ENCODE measurements around the gene NAA35.
"Not testable (repeated sequence)": the region's sequence is repeated elsewhere in the genome, so short reads cannot be mapped to it uniquely, and the experiment has no call there.

The NAA35 gene

GRCh38 chr9:85927076-85927475 lies 13.9 kb upstream of the NAA35 start:
- DNase-seq (ENCODE audit: low read depth), result no peak
- TF ChIP-seq, protein P1, sequence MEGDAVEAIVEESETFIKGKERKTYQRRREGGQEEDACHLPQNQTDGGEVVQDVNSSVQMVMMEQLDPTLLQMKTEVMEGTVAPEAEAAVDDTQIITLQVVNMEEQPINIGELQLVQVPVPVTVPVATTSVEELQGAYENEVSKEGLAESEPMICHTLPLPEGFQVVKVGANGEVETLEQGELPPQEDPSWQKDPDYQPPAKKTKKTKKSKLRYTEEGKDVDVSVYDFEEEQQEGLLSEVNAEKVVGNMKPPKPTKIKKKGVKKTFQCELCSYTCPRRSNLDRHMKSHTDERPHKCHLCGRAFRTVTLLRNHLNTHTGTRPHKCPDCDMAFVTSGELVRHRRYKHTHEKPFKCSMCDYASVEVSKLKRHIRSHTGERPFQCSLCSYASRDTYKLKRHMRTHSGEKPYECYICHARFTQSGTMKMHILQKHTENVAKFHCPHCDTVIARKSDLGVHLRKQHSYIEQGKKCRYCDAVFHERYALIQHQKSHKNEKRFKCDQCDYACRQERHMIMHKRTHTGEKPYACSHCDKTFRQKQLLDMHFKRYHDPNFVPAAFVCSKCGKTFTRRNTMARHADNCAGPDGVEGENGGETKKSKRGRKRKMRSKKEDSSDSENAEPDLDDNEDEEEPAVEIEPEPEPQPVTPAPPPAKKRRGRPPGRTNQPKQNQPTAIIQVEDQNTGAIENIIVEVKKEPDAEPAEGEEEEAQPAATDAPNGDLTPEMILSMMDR (IDR thresholded peaks at IDR 0.05; ENCODE audit: low read length, missing control alignments), result no peak
- H3K4me3 ChIP-seq (replicated peaks; ENCODE audit: low read depth, low read length), result no peak overlapping the region

- no peak for DNase-seq (ENCODE audit: low read depth)
- no peak overlapping the region for H3K4me3 ChIP-seq (replicated peaks; ENCODE audit: low read depth, low read length)
- TF ChIP-seq, protein P1 (IDR thresholded peaks at IDR 0.05; ENCODE audit: low read length, missing control alignments), result no peak
Measured at GRCh38 chr9:85931495-85931894, 9.5 kb upstream of the NAA35 start.

DNA sequence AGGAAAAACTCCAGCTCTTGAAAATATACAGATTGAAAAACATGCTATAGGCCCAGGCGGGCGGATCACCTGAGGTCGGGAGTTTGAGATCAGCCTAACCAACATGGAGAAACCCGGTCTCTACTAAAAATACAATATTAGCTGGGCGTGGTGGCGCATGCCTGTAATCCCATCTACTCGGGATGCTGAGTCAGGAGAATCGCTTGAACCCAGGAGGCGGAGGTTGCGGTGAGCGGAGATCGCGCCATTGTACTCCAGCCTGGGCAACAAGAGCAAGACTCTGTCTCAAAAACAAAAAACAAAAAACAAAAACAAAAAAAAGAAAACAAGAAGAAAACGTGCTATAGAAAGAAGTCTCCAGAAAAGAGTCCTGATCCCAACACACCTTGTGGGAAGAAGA lies 5.0 kb upstream of the NAA35 start:
- H3K4me3 ChIP-seq (replicated peaks; ENCODE audit: low read depth, low read length); DNase-seq (ENCODE audit: low read depth): not testable (repeated sequence)

DNA sequence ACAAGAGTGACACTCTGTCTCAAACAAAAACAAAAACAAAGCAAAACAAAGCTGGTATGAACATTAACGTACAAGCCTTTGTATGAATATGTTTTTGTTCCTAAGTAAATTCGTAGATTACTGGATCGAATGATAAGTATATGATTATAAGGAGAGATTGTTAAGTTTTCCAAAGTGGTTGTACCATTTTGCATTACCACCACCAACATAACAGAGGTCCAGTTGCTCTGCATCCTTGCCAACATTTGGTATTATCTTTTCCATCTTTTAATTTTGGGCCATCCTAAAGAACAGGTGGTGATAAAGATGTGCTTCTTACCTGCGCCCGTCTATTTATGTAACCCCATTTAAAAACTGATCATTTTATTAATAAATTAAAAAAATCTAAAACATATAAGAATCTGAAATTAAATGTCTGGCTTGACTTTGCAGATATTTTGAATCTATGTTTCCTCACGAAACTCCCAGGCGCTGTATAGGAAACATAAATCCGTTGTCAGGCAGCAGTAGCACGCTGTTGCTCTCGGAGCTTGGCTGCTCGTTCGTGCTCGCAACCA lies 593 bp upstream of the NAA35 start:
- no peak for DNase-seq (ENCODE audit: low read depth)
- peak overlapping the region; percentile 83 for H3K4me3 ChIP-seq (replicated peaks; ENCODE audit: low read depth, low read length)
- TF ChIP-seq, protein P1 (IDR thresholded peaks at IDR 0.05; ENCODE audit: low read length, missing control alignments), result no peak

DNA sequence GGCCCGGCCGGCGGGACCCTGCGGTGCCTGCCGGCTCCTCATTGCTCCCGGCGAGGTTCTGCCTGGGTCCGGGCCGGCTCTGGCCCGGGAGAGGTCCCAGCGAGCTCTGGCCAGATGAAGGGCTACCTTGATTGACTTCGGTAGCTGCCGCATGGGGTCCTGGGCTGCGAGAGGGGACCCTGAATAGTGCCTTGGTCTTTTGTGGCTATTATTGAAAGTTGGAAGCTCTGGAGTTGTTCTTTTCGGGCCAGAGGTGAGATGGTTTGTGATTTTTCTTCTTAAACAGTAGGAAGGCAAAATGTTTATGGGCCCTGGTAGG lies 635 bp downstream of the NAA35 start:
- H3K4me3 ChIP-seq (replicated peaks; ENCODE audit: low read depth, low read length), result peak overlapping the region; percentile 83
- DNase-seq (ENCODE audit: low read depth), result peak; percentile 8
- TF ChIP-seq, protein P1 (IDR thresholded peaks at IDR 0.05; ENCODE audit: low read length, missing control alignments), result no peak

DNA sequence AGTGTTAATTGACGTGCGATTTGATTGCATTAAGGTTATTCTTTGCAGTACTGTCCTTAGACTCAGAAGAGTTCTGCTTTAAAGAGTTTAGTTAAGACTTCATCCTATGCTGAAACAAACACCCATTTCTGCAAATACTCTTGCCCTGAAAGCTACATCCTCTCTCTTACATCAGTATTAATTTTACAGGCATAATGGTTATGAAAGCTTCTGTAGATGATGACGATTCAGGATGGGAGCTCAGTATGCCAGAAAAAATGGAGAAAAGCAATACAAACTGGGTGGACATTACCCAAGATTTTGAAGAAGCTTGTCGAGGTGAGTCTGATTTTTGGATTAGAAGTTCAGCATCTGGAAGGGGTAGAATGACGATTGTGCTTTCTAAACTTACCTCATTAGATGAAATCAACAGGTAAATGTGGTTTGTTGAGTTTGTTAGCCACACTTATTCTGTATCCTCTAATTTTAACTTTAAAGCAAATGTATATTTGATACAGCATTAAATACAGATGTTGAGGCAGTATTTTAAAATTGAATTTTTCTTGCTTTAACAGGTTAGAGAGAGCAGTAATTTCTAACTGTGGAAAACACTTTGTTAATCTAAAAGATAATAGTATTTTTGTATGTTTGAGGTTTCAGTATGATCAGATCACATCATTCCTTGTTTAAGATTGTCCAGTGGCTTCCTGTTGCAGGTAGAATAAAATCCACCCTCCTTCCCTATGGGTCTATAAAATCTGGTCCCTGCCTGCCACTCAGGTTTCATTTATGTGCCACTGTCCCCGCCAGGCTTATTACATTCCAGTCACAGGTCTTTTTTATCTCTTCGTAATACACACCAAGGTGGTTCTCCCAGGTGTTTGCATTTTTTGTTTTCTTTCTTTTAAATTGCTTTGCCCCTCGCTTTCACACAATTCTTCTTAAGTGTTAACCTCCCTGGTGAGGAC lies 1.3 kb downstream of the NAA35 start:
- TF ChIP-seq, protein P1 (IDR thresholded peaks at IDR 0.05; ENCODE audit: low read length, missing control alignments), result no peak
- peak overlapping the region; percentile 83 for H3K4me3 ChIP-seq (replicated peaks; ENCODE audit: low read depth, low read length)
- peak; percentile 21 for DNase-seq (ENCODE audit: low read depth)

GRCh38 chr9:85942913-85943709 lies 2.2 kb downstream of the NAA35 start:
- DNase-seq (ENCODE audit: low read depth), result no peak
- TF ChIP-seq, protein P1 (IDR thresholded peaks at IDR 0.05; ENCODE audit: low read length, missing control alignments), result no peak
- H3K4me3 ChIP-seq (replicated peaks; ENCODE audit: low read depth, low read length), result no peak overlapping the region

Data from fibroblast of pulmonary artery (primary cell).